Pancreas (tissue), 10 donors: Measurements from ENCODE around the gene HEMGN. TPM values are rescaled to one million over a fixed set of nuclear protein-coding genes. Genes with fewer than 3 reads are reported as not detected.
"Not testable (repeated sequence)": the region's sequence is repeated elsewhere in the genome, so short reads cannot be mapped to it uniquely, and the experiment has no call there.

Source experiments
- ATAC-seq, 4 donors: fragments of 200-7000 bp; cut with Tn5 transposase; one replicate each; pipeline versions ENCODE4 v1.8.0 to v1.9.1; 2020; ENCODE audit warnings: mild to moderate bottlenecking in 4 of 4, moderate library complexity in 4 of 4
- DNase-seq, 6 donors: peaks; one replicate each; pipeline ENCODE4 v3.0.0-alpha.2; 2020
- FAIRE-seq: peaks from 2 replicates; lab custom pipeline; 2012; peaks lifted over from hg19 to GRCh38; lab: Jason Lieb, UNC
- H3K27ac ChIP-seq, 4 donors: fragments of 200-600 bp; sonication (generic); 1 replicate in 3 of 4; 2 replicates in 1 of 4; pipeline versions ENCODE4 v1.5.0 to v1.8.0; 2020
- H3K27me3 ChIP-seq, 4 donors: fragments of 200-600 bp; one replicate each; pipeline ENCODE4 v1.8.0; 2021
- H3K36me3 ChIP-seq, 3 donors: fragments of 200-600 bp; sonication (generic) in 1 of 3; one replicate each; pipeline versions ENCODE4 v1.5.0 to v1.8.0; 2020 to 2021
- H3K4me1 ChIP-seq, 3 donors: fragments of 200-600 bp; one replicate each; pipeline ENCODE4 v1.8.0; 2021
- H3K4me3 ChIP-seq, 4 donors: fragments of 200-600 bp; sonication (generic) in 2 of 4; one replicate each; pipeline versions ENCODE4 v1.5.0 to v1.8.0; 2020 to 2021
- H3K9me3 ChIP-seq, 4 donors: fragments of 200-600 bp; one replicate each; pipeline ENCODE4 v1.8.0; 2021
- WGBS, 2 donors: extraction: QIAGEN DNeasy Blood & Tissue Kit; methylation state at CpG; one replicate each; pipeline ENCODE4 v1.1.7; 2013; 5-methylcytosine and 5-hydroxymethylcytosine counted together
- intact Hi-C, 3 donors: fragments of 100-400 bp; cut with DNase I; formaldehyde crosslinking; loops; one replicate each; pipeline versions ENCODE4 v1.11.1 to v1.14.2; 2022
- polyA plus RNA-seq, 2 donors: library from polyadenylated mRNA; stranded (reverse); fragments of 200-250 nt; gene quantifications; one replicate each; pipeline ENCODE4 v1.2.3, GENCODE V29; 2013
- total RNA-seq, 6 donors: library from RNA; stranded (reverse); fragmentation: NEBNext Ultra II Directional in 4 of 6; extraction: Animal tissue kit (Norgen Biotek cat#: 25700) in 4 of 6; gene quantifications; one replicate each; pipeline versions ENCODE4 v1.2.1 to v1.2.4, GENCODE V29; 2021 to 2023
- TF ChIP-seq, protein P1 (sequence below), 4 donors: fragments of 200-600 bp; sonication (generic) in 3 of 4; IDR thresholded peaks; one replicate each; pipeline versions ENCODE4 v1.5.0 to v1.8.0; 2021; ENCODE audit warnings: antibody characterized with exemption in 4 of 4
- donor health status: healthy with polysubstance abuse.
- donor health status: DM: no; HTN: no; CAD: no; lungs with moderate emphysema.
- donor health status: DM: no; HTN: no; CAD: no.
- donor health status: control.
- donor health status: control.
- donor health status: Bipolar disorder and iron deficiency.
- donor health status: DM: yes; HTN: yes; CAD: no.
- donor health status: DM: no; HTN: no; CAD: no.
- donor health status: DM: no; HTN: no; CAD: no.
- donor health status: DM: yes; HTN: yes; CAD: no.

Gene HEMGN
- total and polyA plus RNA-seq, 8 donors, result 0.09 TPM; not detected in 7

DNA sequence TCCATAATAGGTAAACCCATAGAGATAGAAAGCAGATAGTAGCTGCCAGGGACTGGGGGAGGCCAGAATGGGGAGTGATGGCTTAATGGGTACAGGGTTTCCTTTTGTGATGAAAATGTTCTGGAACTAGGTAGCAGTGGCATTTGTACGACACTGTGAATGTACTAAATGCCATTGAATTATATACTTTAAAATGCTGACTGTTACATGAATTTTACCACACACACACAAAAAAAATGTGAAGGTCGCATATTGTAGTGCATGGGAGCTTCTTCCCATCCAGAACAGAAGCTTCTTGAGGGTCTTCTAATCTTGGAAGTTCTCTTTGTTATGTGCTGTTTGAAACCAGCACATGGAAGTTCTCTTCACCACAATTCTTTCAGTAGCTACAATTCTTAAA is 25.3 kb upstream of the HEMGN start:
- Histone ChIP-seq H3K9me3 (no peaks in the 10 kb centered on the region), H3K27me3 (no peaks in the 10 kb centered on the region), H3K4me3 (no peak overlapping the region), H3K36me3 (no peaks in the 10 kb centered on the region), H3K4me1 (no peaks in the 10 kb centered on the region), H3K27ac (no peak overlapping the region)
- WGBS, 2 donors, result 73 to 77% methylated on average over 2 of the region's 2 CpGs
- TF ChIP-seq, protein P1, sequence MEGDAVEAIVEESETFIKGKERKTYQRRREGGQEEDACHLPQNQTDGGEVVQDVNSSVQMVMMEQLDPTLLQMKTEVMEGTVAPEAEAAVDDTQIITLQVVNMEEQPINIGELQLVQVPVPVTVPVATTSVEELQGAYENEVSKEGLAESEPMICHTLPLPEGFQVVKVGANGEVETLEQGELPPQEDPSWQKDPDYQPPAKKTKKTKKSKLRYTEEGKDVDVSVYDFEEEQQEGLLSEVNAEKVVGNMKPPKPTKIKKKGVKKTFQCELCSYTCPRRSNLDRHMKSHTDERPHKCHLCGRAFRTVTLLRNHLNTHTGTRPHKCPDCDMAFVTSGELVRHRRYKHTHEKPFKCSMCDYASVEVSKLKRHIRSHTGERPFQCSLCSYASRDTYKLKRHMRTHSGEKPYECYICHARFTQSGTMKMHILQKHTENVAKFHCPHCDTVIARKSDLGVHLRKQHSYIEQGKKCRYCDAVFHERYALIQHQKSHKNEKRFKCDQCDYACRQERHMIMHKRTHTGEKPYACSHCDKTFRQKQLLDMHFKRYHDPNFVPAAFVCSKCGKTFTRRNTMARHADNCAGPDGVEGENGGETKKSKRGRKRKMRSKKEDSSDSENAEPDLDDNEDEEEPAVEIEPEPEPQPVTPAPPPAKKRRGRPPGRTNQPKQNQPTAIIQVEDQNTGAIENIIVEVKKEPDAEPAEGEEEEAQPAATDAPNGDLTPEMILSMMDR (IDR thresholded peaks at IDR 0.05), result no peak
- FAIRE-seq, result no peak
- no peak for DNase-seq
- ATAC-seq, result no peak
- intact Hi-C loops, result no loop called here

DNA sequence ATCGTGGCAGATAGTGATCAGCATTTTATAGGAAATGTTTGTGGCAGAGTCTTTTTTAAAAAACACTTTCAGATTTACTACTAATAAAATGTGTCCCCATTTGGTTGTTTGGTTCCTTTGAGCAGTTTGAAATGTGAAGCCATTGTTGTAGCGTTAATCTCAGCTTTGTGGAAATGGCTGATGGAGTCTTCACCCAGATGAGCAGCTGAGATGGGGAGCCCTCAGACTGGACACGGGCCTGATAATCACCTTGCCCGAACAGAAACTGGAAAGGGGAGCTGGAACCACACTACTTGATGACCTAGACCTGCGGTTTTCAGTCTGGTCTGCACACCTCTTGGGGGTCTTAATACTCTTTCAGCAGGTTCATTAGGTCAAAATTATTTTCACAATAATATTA is 24.6 kb upstream of the HEMGN start:
- no peaks in the 10 kb centered on the region for H3K27me3 ChIP-seq
- TF ChIP-seq, protein P1 (IDR thresholded peaks at IDR 0.05), result no peak
- DNase-seq (no peak), ATAC-seq (no peak), FAIRE-seq (no peak)
- no peak overlapping the region for H3K27ac ChIP-seq
- intact Hi-C loops, result no loop called here
- 68 to 79% methylated on average over 5 of the region's 5 CpGs for WGBS, 2 donors
- H3K9me3 ChIP-seq, result no peaks in the 10 kb centered on the region
- H3K36me3 ChIP-seq, result no peaks in the 10 kb centered on the region
- no peak overlapping the region for H3K4me3 ChIP-seq
- no peaks in the 10 kb centered on the region for H3K4me1 ChIP-seq

- Histone ChIP-seq H3K36me3 (no peaks in the 10 kb centered on the region), H3K27ac (no peak overlapping the region), H3K4me3 (no peak overlapping the region), H3K9me3 (no peaks in the 10 kb centered on the region), H3K27me3 (no peaks in the 10 kb centered on the region), H3K4me1 (no peaks in the 10 kb centered on the region)
- TF ChIP-seq, protein P1 (IDR thresholded peaks at IDR 0.05), result no peak
- no peak for FAIRE-seq
- DNase-seq, result no peak
- intact Hi-C loops, result no loop called here
- no peak for ATAC-seq
- 55 to 61% methylated on average over 4 of the region's 4 CpGs for WGBS, 2 donors
These were observed 24.2 kb upstream of the HEMGN start for GRCh38 chr9:97962136-97962535.

DNA sequence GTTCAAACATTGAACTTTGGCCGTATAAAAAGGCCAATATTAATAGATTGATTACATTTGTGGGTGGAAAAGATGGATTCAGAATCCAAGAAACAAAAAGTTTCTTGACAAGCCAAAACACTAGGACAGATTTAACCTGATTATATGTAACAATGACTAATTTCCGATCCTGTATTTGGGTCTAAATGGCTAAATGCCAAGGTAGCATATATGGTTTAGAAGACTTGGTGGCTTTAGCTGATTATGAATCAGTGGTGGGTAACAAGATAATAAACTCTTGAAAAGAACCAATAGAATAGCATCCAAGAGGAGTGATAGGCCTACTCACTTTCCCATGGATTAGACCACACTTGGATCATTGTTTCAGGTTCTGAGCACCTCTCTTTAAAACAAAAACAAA is 23.4 kb upstream of the HEMGN start:
- FAIRE-seq, result no peak
- H3K27ac ChIP-seq, result no peak overlapping the region
- DNase-seq, result no peak
- no peaks in the 10 kb centered on the region for H3K9me3 ChIP-seq
- ATAC-seq, result no peak
- no peaks in the 10 kb centered on the region for H3K4me1 ChIP-seq
- no peak overlapping the region for H3K4me3 ChIP-seq
- no peaks in the 10 kb centered on the region for H3K27me3 ChIP-seq
- TF ChIP-seq, protein P1 (IDR thresholded peaks at IDR 0.05), result no peak
- intact Hi-C loops, result no loop called here
- WGBS, 2 donors, result 69 to 72% methylated on average over 2 of the region's 2 CpGs
- H3K36me3 ChIP-seq, result no peaks in the 10 kb centered on the region

- intact Hi-C loops, FAIRE-seq: not testable (repeated sequence)
- WGBS, 2 donors, result 84% methylated on average over 9 of the region's 9 CpGs
These were observed 22.8 kb upstream of the HEMGN start for GRCh38 chr9:97960678-97961328.

More at GRCh38 chr9:97960678-97961328, 22.8 kb upstream of the HEMGN start:
- not testable (repeated sequence) for H3K4me1 ChIP-seq, H3K27ac ChIP-seq, H3K9me3 ChIP-seq, H3K27me3 ChIP-seq, DNase-seq, H3K4me3 ChIP-seq, ATAC-seq, H3K36me3 ChIP-seq
